Measurements from ENCODE around the gene TMX1. TPM values are rescaled to one million over a fixed set of nuclear protein-coding genes. Genes with fewer than 3 reads are reported as not detected.

The TMX1 gene
- total RNA-seq, 2 donors from 2014 or later: 25.6 to 34.6 TPM

- H3K9me3 ChIP-seq: no peaks in the 10 kb centered on the region
- no peaks in the 10 kb centered on the region for H3K4me1 ChIP-seq (ENCODE audit: control insufficient read depth in 1 of 2, low read depth in 2 of 2)
- no peaks in the 10 kb centered on the region for H3K36me3 ChIP-seq
- H3K4me3 ChIP-seq: no peak overlapping the region
- TF ChIP-seq, protein P1, sequence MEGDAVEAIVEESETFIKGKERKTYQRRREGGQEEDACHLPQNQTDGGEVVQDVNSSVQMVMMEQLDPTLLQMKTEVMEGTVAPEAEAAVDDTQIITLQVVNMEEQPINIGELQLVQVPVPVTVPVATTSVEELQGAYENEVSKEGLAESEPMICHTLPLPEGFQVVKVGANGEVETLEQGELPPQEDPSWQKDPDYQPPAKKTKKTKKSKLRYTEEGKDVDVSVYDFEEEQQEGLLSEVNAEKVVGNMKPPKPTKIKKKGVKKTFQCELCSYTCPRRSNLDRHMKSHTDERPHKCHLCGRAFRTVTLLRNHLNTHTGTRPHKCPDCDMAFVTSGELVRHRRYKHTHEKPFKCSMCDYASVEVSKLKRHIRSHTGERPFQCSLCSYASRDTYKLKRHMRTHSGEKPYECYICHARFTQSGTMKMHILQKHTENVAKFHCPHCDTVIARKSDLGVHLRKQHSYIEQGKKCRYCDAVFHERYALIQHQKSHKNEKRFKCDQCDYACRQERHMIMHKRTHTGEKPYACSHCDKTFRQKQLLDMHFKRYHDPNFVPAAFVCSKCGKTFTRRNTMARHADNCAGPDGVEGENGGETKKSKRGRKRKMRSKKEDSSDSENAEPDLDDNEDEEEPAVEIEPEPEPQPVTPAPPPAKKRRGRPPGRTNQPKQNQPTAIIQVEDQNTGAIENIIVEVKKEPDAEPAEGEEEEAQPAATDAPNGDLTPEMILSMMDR (IDR thresholded peaks at IDR 0.05): no peak
- H3K27me3 ChIP-seq (replicated peaks; ENCODE audit: insufficient read depth): no peaks in the 10 kb centered on the region
- DNase-seq (ENCODE audit: low spot score): no peak
- no peak for ATAC-seq (ENCODE audit: insufficient number of reproducible peaks, low FRiP score, low read depth)
- no peak overlapping the region for H3K27ac ChIP-seq
Observed at GRCh38 chr14:51206462-51206861, 33.6 kb upstream of the TMX1 start.

- no peak overlapping the region for H3K4me3 ChIP-seq
- TF ChIP-seq, protein P1 (IDR thresholded peaks at IDR 0.05): no peak
- ATAC-seq (ENCODE audit: insufficient number of reproducible peaks, low FRiP score, low read depth) (no peak), DNase-seq (ENCODE audit: low spot score) (no peak)
- H3K27me3 ChIP-seq (replicated peaks; ENCODE audit: insufficient read depth): no peaks in the 10 kb centered on the region
- H3K36me3 ChIP-seq: no peaks in the 10 kb centered on the region
- H3K27ac ChIP-seq: no peak overlapping the region
- H3K4me1 ChIP-seq (ENCODE audit: control insufficient read depth in 1 of 2, low read depth in 2 of 2): no peaks in the 10 kb centered on the region
- H3K9me3 ChIP-seq: no peaks in the 10 kb centered on the region
Observed at GRCh38 chr14:51207621-51208020, 32.4 kb upstream of the TMX1 start.

DNA sequence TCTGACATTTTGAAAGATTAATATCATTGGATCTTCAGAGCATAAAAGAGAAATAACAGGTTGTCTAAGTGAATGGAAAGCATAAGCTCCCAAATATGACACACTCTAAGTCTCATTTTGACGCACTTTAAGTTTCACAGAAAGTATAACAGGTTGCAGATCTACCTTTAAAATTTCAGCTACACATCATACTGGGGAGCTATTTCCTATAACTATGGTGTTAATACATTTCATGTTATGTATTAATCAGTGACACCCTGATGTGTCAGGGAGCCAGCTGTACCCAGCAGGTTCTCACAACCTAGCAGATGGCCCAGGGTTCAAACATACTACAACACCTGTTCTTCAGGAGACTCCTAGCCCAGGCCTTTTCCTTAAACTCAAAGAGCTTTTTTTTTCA is 31.1 kb upstream of the TMX1 start:
- ATAC-seq (ENCODE audit: insufficient number of reproducible peaks, low FRiP score, low read depth): no peak
- H3K27me3 ChIP-seq (replicated peaks; ENCODE audit: insufficient read depth): no peaks in the 10 kb centered on the region

DNA sequence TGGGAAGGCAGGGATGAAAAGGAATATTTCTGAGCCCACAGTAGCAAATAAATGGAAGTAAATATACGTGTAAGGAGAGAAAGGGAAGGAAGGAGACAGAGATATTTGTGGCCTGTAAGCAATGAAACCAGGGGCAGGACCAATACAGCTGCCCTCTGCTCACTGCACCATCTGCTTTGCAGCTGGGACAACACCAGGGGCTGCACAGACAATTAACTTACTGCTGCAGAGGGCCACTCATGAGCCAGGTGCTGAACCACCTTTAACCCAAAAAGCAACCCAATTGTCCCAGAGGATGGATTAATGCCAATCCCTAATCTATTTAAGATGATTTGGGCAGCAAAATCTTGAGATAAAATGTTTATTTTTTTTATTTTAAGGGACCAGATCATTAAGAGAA is 30.6 kb upstream of the TMX1 start:
- no peak overlapping the region for H3K27ac ChIP-seq
- TF ChIP-seq, protein P1 (IDR thresholded peaks at IDR 0.05): no peak

More for the DNA sequence above, 31.1 kb upstream of the TMX1 start:
- TF ChIP-seq, protein P1 (IDR thresholded peaks at IDR 0.05): no peak
- H3K4me3 ChIP-seq: no peak overlapping the region
- no peak overlapping the region for H3K27ac ChIP-seq
- DNase-seq (ENCODE audit: low spot score): no peak
- H3K9me3 ChIP-seq: no peaks in the 10 kb centered on the region
- H3K4me1 ChIP-seq (ENCODE audit: control insufficient read depth in 1 of 2, low read depth in 2 of 2): no peaks in the 10 kb centered on the region
- H3K36me3 ChIP-seq: no peaks in the 10 kb centered on the region

DNA sequence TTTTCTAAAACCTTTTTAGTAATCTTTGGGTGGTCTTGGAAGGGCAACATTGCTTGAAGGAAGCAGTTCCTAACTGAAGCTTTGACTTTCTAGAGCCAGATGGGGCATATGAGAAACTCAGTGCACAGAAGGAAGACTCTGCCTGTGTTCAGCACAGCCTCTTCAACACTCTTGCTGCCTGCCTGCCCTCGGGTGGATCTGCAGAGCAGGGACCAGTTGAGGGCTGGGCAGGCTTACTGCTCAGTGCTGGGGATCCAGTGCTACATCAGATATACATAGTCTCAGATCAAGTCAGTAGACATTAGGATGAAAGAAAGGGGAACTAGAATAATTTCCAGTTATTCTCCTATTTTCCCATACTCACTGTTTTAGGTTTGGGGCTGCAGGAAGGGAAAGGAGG is 29.5 kb upstream of the TMX1 start:
- Histone ChIP-seq H3K27me3 (replicated peaks; ENCODE audit: insufficient read depth) (no peaks in the 10 kb centered on the region), H3K36me3 (no peaks in the 10 kb centered on the region), H3K4me3 (no peak overlapping the region), H3K27ac (no peak overlapping the region), H3K9me3 (no peaks in the 10 kb centered on the region), H3K4me1 (ENCODE audit: control insufficient read depth in 1 of 2, low read depth in 2 of 2) (no peaks in the 10 kb centered on the region)
- ATAC-seq (ENCODE audit: insufficient number of reproducible peaks, low FRiP score, low read depth) (no peak), DNase-seq (ENCODE audit: low spot score) (no peak)
- TF ChIP-seq, protein P1 (IDR thresholded peaks at IDR 0.05): no peak

More for the DNA sequence above, 30.6 kb upstream of the TMX1 start:
- Histone ChIP-seq H3K4me3 (no peak overlapping the region), H3K36me3 (no peaks in the 10 kb centered on the region), H3K4me1 (ENCODE audit: control insufficient read depth in 1 of 2, low read depth in 2 of 2) (no peaks in the 10 kb centered on the region), H3K9me3 (no peaks in the 10 kb centered on the region), H3K27me3 (replicated peaks; ENCODE audit: insufficient read depth) (no peaks in the 10 kb centered on the region)
- ATAC-seq (ENCODE audit: insufficient number of reproducible peaks, low FRiP score, low read depth) (no peak), DNase-seq (ENCODE audit: low spot score) (no peak)

All from thoracic aorta (tissue), 2 donors.